Neural progenitor cell (in vitro differentiated cells): ENCODE data around the gene CCDC134.

Experiments used
- EZH2 ChIP-seq: fragments of 200-600 bp; sonication (generic); IDR thresholded peaks from 2 replicates; pipeline ENCODE4 v1.6.1; 2017; ENCODE audit warnings: antibody characterized with exemption, mild to moderate bottlenecking, moderate library complexity
- EZH2phosphoT487 ChIP-seq: fragments of 200-600 bp; sonication (generic); IDR thresholded peaks from 2 replicates; pipeline ENCODE4 v1.6.1; 2017; ENCODE audit warnings: antibody characterized with exemption

DNA sequence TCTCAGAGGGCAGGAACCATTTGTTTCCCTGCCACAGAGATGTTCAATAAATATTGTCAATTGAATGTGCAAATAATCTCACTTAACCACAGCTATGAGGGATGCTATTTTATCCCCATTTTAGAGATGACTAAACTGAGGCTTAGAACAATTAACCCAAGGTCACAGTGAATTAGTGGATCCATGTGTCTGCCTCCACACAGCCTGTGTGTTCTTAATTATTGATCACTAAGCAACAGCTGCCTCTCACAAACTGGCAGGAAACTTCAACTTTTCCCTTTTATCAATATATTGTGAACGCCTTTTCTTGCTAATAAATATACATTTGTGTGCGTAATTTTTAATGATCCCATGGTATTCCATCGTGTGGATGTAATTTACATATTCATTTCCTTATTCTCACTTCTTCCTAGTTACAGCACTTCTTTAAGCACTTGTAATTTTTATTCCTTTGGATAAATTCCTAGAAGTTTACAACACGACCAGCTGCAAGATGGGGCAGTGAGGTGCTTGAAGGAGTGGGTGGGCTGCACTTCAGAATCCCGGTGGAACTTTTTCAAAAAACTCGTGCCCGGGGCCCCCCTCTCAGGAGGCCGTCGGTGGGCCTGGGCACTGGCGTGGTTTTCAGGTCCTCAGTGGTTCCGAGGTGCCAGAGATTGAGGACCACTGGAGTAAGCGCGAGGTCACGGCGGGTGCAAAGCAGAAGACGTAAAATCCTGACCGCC lies 31.5 kb downstream of the CCDC134 start:
- no peak for TF ChIP-seq EZH2phosphoT487
- no peak for TF ChIP-seq EZH2
